Occipital lobe (tissue), 2 donors: ENCODE data around the gene HOMER3. TPM values are rescaled to one million over a fixed set of nuclear protein-coding genes. Genes with fewer than 3 reads are reported as not detected.
"Not testable (repeated sequence)": the region's sequence is repeated elsewhere in the genome, so short reads cannot be mapped to it uniquely, and the experiment has no call there.

Experiments
- DNase-seq: peaks from one replicate; lab custom pipeline; 2025; lab: John Stamatoyannopoulos, UW
- total RNA-seq: library from RNA; depleted of rRNA; stranded (reverse); fragments of >200 nt; gene quantifications from one replicate; pipeline ENCODE4 v1.2.3, GENCODE V29; 2014

HOMER3 gene
- total RNA-seq, 1 donor from 2014 or later: 12.8 TPM

- DNase-seq: not testable (repeated sequence)
Measured at GRCh38 chr19:18902519-18902918, 38.5 kb downstream of the HOMER3 start.

- DNase-seq: no peak
Measured at GRCh38 chr19:18901491-18901890, 39.5 kb downstream of the HOMER3 start.

GRCh38 chr19:18900700-18901481 lies 40.1 kb downstream of the HOMER3 start:
- no peak for DNase-seq

GRCh38 chr19:18899624-18900560 lies 41.1 kb downstream of the HOMER3 start:
- no peak for DNase-seq

- no peak for DNase-seq
Measured at GRCh38 chr19:18898607-18899408, 42.2 kb downstream of the HOMER3 start.

- DNase-seq: no peak
Measured at GRCh38 chr19:18898081-18898606, 42.9 kb downstream of the HOMER3 start.

- DNase-seq: no peak
Measured at GRCh38 chr19:18897094-18898029, 43.7 kb downstream of the HOMER3 start.

GRCh38 chr19:18896421-18896841 lies 44.6 kb downstream of the HOMER3 start:
- DNase-seq: peak; percentile 18

GRCh38 chr19:18895824-18896341 lies 45.1 kb downstream of the HOMER3 start, which contains the start of gene CERS1:
Gene CERS1 (minus strand): TSS chr19:18896158. CDS start chr19:18896072, 86 bp downstream.
- DNase-seq: peak; percentile 20

- peak; percentile 90 for DNase-seq
Measured at GRCh38 chr19:18895038-18895823, 45.8 kb downstream of the HOMER3 start.

- DNase-seq: peak; percentile 90
Measured at GRCh38 chr19:18894254-18895037, 46.6 kb downstream of the HOMER3 start.

GRCh38 chr19:18893587-18894253 lies 47.3 kb downstream of the HOMER3 start:
- no peak for DNase-seq

- no peak for DNase-seq
Measured at GRCh38 chr19:18889949-18890745, 50.9 kb downstream of the HOMER3 start.

GRCh38 chr19:18886972-18887371 lies 54.0 kb downstream of the HOMER3 start:
- DNase-seq: no peak

GRCh38 chr19:18883526-18884304 lies 57.3 kb downstream of the HOMER3 start:
- no peak for DNase-seq

GRCh38 chr19:18881491-18881890 lies 59.5 kb downstream of the HOMER3 start:
- no peak for DNase-seq
